GF-D8 (cell line): ENCODE results near the gene ETFA.

ENCODE experiments used
- DNase-seq: peaks from one replicate; lab custom pipeline; 2025; lab: John Stamatoyannopoulos, UW

ETFA gene

GRCh38 chr15:76173317-76173834 is 137.9 kb downstream of the ETFA start:
- no peak for DNase-seq

DNA sequence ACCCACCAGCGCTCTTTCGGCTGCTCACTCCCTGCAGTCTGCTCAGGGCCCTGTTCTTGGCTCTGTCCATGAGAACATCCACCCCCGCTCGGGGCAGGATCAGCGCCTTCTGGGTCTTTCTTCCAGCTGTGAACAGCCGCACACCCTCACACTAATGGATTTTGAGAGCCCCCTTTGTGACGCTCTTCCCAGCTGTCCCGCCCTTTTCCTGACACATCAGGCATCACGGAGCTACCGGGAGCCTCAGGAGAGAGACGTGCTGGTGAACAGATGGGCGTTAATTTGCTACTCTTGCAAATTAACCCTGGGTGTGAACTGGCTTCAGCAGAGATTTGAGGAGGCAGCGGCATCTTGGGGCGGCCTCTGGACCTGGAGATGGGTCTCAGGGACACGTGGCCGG is 138.5 kb downstream of the ETFA start:
- DNase-seq: no peak

- DNase-seq: no peak
Observed at GRCh38 chr15:76169911-76170800, 141.1 kb downstream of the ETFA start.

DNA sequence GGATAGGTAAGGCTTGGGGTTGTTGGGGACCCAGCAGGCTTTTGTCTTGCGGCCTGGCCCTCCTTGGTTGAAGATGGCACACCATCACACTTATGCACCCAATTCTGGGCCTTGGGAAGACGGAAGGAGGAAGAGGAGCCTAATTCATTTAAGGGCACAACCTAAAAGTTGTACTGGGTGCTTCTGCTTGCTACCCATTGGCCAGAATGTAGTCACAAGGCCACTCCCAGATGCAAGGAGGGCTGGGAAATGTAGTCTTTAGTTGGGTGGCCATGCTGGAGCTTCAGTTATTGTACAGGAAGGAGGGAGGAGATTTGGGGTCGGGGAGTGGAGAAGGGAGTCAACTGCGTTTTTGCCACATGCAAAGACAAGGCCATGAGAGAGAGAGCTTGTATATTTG is 142.3 kb downstream of the ETFA start:
- no peak for DNase-seq

- DNase-seq: no peak
Observed at GRCh38 chr15:76168237-76168984, 142.9 kb downstream of the ETFA start.

- no peak for DNase-seq
Observed at GRCh38 chr15:76165951-76166350, 145.3 kb downstream of the ETFA start.
